Activated CD4-positive, alpha-beta T cell treated with anti-CD3 and anti-CD28 coated beads, Interleukin-2, amount 50 U/mL, for 16 hours (primary cell): Measurements from ENCODE around the gene LYSMD3.
A peak's percentile ranks its signal among the peaks of the same experiment; 100 is the strongest.
"Not testable (repeated sequence)": the region's sequence is repeated elsewhere in the genome, so short reads cannot be mapped to it uniquely, and the experiment has no call there.

Experiments used
- DNase-seq: peaks from one replicate; pipeline ENCODE4 v3.0.0-alpha.2; 2020

LYSMD3 gene

GRCh38 chr5:90529194-90529938 lies at the start of gene LYSMD3:
Gene LYSMD3 (minus strand): TSS chr5:90529584. CDS start chr5:90525289, 4,295 bp downstream.
- peak; percentile 98 for DNase-seq

GRCh38 chr5:90576566-90576965 lies 47.2 kb upstream of the LYSMD3 start:
- not testable (repeated sequence) for DNase-seq

DNA sequence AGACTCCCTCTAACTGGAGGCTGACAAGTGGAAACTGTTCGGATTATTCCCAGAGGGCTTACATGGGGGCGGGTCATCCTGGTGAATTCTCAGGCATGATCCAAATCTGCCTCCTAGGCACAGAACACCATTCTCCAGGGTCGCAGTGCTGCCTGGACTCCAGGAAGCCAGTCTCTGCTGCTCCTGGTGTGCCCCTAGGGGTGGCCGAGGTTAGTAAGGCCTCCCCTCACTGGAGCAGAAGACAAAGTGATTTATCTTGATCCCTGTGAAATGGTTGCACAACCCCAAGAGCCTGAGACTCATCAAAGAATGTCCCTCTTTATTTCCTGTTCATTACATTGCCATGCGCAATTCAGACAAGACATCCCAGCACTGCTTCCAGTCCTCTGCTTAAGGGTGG lies 46.3 kb upstream of the LYSMD3 start:
- DNase-seq, result no peak

DNA sequence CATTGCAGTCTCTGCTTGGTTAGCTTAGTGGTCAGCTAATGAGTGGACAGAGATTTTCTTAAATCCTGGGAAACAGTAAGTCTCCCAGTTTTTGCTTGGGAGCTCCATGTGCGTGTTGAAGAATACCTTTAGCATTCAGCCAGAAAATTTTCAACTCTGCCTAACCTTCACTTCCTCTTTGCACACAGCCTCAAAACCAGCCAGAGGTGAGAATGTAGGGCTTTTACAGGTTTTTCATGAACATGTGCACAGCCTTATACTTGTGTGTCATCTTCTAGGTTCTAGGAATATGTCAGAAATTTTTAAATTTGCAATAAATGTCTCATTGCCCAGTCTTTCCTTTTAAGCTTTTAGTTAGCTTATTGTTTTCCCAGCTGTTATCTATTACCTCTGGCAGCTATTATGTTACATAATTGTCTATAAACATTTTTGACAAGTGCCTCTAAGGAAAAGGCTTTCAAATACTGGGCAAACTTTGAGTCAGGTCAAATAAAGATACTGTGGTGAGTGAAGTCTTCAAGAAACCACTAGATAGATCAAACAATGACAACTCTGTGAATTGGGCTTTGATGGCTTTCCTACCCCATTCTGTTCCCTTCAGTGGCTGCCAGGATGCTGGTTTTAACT lies 41.9 kb upstream of the LYSMD3 start:
- no peak for DNase-seq

DNA sequence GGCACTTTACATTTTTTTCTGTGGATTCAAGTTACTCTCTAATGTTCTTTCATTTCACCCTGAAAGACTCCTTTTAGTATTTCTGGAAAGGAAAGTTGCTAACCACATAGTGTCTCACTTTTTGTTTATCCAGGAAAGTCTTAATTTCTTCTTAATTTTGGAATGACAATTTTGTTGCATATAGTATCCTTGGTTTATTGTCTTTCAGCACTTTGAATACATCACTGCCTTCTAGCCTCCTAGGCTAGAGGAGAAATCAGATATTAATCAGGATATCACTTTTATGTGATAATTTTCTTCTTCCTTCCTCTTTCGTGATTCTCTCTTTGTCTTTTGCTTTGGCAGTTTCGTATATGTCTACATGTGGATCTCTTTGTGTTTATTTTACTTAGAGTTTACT lies 40.6 kb upstream of the LYSMD3 start:
- DNase-seq, result no peak

GRCh38 chr5:90569084-90569483 lies 39.7 kb upstream of the LYSMD3 start:
- no peak for DNase-seq

GRCh38 chr5:90565491-90565890 lies 36.1 kb upstream of the LYSMD3 start:
- no peak for DNase-seq

- DNase-seq, result no peak
Measured at GRCh38 chr5:90563108-90563507, 33.7 kb upstream of the LYSMD3 start.

DNA sequence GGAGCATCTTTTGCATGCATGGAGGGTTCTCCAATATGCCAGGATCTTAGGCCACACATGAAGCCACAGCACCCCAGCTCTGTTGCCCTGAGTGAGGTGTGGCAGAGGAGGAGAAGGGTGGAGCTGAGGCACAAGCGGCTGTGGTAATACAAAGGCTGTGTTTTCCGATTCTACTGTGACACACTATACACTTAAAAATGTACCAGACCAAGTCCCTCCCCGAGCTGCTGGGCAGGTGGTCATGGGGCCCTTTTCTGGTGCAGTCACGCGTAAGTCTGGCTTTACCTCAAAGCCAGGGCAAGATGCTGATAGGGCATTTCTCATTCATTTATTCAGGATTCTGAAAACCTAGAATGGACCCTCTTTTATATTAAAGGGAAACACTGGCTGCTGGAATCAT lies 33.0 kb upstream of the LYSMD3 start:
- no peak for DNase-seq

GRCh38 chr5:90561766-90562165 lies 32.4 kb upstream of the LYSMD3 start:
- DNase-seq, result no peak

DNA sequence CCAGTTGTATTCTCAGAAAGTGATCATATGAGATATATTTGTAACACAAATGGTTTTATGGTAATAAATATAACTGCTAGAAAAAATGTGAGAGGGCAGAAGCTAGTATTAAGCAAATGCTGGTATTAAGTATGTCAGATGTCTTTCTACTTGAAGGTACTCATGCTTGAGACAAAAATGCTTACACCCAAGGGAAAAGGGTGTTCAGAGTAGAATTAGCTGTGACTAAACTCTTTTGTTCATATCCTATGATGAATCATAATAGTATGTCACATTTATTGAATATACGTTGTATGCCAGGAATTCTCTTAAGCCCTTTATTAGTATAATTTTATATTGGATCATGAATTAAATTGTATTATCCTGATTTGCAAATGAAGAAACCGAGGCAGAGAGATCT lies 31.4 kb upstream of the LYSMD3 start:
- DNase-seq, result no peak

DNA sequence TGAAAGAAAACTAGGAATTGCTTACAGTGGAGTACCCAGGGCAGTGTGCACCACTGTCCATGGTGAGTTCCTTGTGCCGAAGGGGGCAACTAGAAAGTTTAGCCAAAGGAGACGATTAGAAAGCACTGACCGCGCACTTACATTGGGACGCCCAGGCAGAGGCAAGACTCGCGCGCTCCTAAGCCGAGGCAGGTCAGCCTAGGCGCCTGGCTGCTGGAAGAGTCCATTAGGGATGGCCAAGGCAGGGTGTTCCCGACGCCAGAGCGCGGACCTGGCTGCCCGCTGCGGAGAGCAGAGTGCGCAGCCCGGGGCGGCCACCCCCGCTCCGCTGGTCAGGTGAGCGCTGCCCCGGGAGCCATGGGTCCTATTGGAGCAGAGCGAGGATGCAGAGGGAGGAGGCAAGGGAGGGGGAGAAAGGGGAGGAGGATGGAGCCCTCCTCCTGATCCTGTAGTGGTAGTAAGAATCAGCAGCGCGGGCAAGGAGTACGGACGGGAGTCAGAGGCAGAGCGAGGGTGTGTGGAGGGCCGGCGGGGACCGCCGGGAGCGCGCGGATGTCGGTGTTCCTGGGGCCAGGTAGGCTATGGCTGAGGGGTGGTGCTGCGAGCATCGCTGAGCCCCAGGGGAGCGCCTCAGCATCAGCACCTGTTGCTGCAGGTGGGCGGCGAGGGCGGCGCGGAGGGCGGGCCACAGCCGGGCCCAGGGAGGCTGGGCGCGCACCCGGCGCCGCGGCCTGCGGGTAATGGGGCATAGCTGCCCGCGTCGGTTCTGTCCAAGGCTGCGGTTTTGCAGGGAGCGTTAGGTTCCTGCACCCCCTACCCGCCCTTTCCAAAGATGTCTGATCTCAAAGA lies 29.2 kb upstream of the LYSMD3 start, which contains the start of gene ADGRV1:
TSS of gene ADGRV1 (plus strand) at position 454 of the 849 bp plus-strand sequence. CDS start at position 553, 99 bp downstream.
- no peak for DNase-seq

DNA sequence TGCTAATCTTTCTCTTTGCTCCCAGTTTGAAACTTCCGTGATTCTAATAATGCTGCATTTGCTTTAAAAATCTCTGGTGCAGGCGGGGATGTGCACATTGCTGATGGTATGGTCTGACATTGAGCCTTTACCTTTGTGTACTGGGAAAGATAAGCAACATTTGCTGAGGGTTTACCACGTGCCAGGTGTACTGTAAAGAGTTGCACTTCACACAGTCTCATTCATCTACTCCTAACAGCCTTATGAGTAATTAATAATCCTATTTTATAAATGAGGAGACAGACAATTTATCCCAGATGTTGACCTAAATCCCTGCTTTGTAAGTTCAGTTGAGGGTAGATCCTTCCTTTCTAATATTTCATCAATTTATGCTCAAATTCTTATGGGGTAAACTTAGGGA lies 28.5 kb upstream of the LYSMD3 start:
- DNase-seq, result no peak

DNA sequence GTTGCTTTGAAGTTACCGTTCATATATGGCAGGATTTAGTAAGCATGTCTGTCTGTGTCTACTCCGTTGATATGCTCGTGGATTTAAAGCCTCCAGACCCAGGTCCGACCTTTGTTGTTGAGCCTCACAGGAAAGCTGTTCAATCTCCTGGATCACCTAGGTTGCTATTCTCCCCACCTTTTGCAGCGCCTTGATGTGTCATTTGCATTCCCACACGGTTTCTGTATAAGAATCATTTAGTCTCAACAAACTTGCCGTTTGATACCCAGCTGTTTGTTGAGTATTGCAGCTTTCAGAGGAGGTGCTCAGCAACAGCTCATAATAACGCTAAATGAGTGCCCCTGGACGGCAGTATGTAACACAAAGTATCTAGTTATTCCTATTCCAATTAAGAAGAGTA lies 28.0 kb upstream of the LYSMD3 start:
- DNase-seq, result no peak

DNA sequence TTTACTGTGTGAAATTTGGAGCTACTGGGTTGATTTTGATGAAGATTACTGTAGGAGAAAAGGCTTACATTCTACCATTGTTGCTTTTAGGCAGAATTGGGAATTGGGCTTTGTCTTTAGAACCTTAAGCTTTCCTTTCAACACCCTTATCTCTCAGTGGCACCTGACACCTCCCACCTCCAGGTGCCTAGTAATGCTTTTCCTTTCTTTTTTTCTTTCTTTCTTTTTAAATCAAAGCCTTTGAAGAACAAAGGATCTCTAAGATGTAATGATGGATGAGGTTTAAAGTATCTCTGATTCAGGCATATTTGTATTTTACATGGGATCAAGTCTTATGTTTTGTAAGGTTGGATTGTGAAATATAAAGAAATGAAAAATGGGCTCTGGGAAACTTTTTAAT lies 26.3 kb upstream of the LYSMD3 start:
- DNase-seq, result no peak

- DNase-seq, result no peak
Measured at GRCh38 chr5:90554358-90555006, 25.1 kb upstream of the LYSMD3 start.

DNA sequence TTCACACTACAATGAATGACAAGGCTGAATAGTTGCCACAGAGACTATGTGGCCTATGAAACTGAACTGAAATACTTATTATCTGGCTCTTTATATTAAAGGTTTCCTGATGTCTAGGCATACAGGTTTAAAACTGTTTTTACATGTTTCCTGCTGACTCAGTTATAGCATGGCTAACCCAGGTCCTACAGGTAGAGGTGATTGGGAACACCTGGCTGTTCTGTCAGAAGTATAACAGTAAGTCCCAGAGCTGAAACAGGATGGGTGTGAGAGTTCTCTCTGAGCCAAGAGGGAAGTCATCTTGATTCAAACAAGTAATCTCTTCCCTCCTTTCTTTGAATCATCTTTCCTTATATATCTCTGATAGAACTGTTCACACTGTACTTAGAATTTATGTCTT lies 24.3 kb upstream of the LYSMD3 start:
- DNase-seq, result no peak

DNA sequence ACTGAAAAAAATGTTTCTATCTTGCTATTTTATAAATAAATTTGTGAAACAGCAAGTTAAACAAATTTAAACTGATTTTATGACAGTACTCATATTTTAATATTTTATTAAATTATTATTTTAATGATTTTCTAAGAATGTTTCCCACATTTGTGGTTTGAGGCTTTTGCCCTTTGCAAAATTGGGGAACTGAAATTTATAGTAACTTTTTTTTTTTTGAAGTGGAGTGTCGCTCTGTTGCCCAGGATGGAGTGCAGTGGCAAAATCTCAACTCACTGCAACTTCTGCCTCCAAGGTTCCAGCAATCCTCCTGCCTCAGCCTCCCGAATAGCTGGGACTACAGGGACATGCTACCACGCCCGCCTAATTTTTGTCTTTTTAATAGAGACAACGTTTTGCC lies 22.0 kb upstream of the LYSMD3 start:
- no peak for DNase-seq

DNA sequence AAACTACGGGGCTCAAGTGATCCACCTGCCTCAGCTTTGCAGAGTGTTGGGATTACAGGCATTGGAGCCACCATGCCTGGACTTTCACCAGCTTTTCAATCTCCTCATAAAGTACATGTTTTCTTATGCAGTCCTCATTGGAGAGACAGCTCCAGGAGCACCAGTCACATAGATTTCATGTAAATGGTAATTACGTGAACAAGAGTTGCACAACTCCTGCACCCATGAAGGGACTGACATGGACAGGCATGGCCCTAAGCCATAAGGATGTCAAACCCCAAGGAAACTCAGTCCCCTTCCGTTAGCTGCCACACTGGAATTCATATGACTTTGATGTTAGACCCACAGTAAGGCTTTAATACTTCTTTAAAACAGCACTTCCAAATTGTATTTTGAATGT lies 21.6 kb upstream of the LYSMD3 start:
- no peak for DNase-seq

DNA sequence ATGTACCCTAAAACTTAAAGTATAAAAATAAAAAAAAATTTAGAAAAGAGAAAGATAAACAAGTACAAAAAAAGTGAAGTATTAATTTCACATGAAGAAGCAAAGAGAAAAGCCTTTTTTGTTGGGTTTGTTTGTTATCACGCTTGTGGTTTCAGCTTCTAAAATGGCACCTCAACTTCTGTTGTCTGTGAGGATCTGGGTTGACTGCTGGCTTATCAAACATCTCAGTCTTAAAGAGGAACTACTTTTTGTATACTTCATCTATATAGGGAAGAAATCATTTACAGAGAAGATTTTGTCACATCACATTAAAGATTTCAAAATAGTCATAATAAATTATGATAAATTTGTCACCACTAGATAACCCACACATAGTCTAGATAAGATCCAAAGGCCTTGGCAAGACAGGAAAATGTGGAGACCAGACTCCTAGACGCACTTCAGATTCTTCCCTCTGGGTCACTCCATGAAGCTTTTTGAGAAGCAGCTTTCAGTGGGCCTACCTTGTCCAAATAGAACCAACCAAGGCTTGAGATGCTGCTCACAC lies 20.4 kb upstream of the LYSMD3 start:
- no peak for DNase-seq

GRCh38 chr5:90549223-90549622 lies 19.8 kb upstream of the LYSMD3 start:
- no peak for DNase-seq

DNA sequence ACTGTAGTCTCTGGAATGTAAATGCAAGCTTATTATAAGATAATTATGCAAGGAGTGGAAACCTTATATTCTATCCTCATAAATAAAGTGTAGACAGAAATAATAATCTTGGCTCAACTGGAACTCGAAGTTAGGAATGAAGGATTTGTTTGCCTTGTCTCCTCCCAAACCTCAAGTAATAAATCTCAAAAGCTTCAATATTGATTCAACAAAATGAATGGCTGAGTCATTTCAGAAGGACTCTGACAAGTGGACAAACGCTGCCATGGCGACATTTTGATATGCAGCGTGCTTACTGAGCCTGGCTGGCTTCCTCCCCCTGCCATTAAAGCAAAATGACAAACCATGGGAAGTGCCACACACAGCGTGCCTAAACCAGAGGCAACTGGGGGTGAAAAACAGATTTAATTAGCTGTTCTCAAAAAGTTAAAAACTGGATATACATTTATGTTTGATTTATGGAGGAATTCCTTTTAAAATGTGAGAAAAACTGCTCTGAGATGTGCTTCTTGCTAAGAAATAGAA lies 18.7 kb upstream of the LYSMD3 start:
- no peak for DNase-seq
